ENCODE data around the gene TCFL5. TPM values are rescaled to one million over a fixed set of nuclear protein-coding genes. Genes with fewer than 3 reads are reported as not detected.

The TCFL5 gene
- 7.2 and 7.5 TPM in 2 replicates for total RNA-seq

DNA sequence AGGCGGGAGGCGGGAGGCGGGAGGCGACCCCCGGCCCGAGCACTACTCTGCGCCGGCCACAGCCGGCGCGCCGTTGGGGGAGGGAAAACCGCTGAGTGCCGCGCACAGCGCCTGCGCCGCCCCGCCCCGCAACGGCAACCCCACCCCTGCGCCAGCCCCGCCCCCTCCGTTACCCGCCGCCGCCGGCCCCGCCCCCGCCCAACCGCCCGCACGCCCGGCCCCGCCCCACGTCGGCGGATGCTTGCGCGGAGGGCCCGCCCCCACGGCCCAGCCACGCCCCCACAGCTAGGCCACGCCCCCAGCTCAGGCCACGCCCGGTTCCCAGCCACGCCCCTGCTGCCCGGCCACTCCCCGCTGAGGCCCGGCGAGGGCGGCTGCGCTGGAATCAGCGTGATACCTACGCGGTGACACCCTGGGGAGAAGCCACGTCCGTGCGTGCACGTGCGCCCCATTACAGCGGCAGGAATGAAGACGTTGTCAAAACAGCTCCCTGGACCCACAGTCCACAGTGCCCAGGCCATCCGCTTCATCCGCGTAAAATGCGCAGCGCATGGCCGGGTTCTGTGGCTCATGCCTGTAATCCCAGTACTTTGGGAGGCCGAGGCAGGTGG is at the start of gene TCFL5:
Gene TCFL5 (minus strand): TSS at position 97 of the 611 bp plus-strand sequence. CDS start 152 bp downstream, outside the sequence.
- intact Hi-C loops (cut with micrococcal nuclease): loop anchor here (1.0 kb wide), 1 partner anchor 76 kb away; the partner anchor contains the start of gene GID8

DNA sequence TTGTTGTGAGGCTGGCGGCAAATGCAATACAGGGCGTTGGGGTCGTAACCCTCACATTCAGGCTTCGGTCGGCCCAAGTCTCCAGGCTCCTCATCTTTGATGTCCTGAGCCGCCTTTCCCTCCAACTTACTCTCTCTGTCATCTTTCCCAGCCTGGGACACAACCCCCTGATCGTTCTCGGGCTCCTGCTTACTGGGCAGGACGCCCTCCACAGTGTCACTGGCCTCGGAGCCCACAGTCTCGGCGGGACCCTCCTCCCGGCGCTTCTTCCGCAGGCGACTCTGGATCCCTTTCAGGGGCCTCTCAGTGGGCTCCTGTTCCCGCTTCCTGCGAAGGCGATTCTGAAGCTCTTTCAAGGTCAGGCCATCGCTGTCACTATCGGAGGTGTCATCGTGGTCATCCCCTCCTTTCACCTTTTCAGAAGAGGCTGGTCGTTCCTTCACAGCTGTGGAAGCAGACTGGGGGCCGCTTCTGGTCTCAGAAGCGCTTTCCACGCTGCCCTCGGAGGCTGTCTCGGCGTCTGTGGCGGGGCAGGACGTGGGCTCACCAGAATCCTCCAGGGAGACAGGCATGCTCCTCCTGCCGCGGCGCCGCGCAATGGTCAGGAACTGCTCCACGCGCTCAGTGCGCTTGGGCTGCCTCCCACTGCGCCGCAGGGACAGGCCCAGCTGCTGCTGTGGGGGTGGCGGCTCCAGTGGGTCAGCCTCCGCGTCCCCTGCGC is 49.3 kb upstream of the TCFL5 start:
- intact Hi-C loops (cut with micrococcal nuclease): no loop called here

DNA sequence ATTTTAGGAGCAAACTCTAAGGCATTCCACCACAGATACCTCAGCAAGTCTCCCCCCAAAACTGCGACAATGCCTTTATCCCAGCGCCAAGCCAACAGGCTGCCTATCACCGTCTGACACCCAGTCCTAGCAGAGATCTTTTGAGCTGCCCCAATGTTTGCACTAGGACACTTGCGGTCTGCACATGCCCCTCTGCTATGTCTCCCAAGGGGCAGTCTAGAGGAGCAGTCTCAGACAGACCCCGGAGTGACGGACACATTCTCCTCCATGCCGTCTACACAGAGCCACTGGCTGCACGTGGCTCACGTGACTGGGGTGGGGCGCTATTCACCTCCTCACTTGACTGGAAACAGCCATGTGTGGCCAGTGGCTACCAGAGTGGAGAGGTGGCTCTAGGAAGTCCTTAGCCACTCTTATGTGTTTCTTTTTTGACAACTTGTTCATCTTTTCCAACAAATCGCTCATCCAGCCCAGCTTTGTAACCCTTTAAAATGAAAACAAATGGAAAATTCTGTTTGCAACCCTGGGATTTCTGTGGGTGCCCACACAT is 48.7 kb upstream of the TCFL5 start:
- intact Hi-C loops (cut with micrococcal nuclease): no loop called here

DNA sequence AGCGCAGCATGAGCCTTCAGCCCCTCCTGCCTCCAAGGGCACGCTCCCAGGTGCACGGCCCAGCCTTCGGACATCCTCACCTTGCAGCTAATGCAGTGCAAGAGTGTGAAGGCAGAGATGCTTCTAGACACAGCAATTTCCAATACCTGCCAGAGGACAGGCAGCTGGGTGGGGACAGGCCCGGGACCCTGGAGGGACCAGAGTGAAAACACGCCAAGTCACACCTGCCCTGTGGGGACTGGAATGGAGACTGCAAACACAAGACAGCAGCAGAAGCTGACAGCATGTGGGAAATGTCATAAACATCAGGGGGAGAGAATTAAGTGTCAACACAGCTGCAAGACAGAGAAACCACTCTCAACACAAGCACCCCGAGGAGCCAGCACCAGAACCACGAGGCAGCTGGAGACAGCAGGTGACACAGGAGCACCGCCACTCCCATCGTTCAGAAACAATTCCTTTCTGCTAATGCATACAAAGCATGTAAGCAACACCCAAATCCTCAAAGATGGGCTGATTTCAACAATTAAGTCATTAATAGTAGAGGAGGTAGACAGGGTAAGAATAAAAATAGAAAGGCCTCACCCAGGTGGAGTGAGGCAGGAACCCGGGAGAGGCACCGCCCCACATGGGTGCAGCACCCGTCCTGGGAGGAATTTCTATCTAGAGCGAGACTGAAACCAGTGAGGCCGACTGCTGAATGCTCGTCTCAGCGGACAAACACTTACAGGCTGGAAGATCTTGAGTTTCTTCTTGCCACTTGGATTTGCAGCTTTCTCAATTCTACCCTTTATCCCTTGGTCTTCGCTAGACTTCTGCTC is 47.6 kb upstream of the TCFL5 start:
- intact Hi-C loops (cut with micrococcal nuclease): no loop called here

DNA sequence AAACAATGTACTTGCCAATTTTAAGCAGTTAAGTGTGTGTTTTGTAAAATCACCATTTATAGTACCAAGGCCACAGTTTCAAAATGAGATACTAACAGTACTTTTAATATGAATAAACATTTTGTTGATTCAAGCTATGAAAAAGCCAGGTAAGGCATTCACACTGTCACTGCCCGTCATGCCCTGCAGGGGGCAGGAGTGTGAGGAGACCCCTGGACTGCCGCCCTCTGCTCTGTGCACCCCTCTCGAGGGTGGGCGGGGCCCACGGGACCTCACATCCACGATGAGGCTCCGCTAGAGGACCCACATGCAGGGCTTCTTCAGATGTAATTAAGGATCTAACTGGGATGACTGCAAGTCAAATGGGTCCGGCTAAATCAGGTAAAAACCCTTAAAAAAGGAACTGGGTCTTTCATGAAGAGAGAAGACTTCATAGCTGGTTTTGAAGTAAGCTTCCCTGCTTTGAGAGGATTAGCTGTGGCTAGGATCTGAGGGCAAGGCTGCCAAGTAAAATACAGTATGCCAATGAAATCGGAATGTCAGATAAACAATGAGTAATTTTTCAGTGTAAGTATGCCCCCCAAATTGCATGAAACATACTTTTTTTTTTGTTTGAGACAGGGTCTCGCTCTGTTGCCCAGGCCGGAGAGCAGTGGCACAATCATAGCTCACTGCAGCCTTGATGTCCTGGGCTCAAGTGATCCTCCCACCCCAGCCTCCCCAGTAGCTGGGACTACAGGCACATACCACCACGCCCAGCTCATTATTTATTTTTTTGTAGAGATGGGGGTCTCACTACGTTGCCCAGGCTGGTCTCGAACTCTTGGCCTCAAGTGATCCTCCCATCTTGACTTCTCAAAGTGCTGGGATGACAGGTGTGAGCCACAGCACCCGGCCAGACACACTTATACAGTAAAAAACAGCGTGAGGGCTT is 46.0 kb upstream of the TCFL5 start:
- intact Hi-C loops (cut with micrococcal nuclease): no loop called here

DNA sequence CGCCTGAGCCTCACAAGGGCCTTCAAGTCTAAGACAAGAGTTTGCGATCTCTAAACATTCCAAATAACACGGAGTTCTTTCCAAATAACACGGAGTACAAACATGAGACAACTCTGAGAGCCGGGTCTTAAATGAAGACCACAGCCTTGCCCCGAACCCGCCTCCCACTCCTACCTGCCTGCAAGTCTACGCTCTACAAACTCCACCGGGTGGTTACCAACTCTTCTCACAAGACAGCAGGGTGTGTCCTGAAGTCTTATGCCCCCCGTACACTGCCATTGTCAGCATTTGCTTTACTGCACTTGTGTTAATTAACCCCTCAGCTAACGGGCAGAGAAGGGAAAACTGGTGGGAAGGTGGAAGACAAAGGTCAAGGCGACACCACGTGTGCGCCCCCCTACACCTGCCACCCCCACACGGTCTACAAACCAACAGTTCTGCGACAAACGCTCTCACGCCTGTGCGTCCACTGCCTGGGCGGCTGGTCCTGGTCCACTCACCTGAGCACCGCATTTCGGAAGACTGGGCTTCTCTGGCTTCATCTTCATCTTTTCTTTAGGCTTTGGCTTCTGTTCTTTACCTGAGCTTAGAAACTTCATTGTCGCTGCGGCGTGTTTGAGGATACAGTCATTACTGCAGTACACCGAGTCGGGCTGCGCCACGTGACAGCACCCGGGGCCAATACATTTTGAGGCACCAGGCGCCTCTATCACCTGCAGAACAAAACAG is 45.2 kb upstream of the TCFL5 start:
- intact Hi-C loops (cut with micrococcal nuclease): no loop called here

DNA sequence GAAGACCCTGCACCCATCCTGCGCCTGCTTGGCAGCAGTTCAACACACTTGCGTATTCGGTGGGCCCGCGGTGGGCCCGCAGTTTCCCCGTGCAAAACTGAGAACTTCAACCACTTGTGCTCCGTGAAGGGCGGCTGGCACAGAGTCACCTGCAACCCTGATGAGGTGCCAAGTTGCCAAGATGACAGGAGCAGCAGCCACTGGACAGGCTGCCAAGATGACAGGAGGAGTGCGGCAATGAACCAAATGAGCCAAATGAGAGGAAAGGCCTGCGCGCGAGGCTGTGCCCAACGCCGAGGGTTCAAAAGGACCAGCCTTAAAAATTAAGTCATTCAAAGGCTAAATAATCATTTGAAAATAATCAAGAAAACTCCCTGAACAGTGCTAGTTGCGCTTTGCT is 44.6 kb upstream of the TCFL5 start:
- intact Hi-C loops (cut with micrococcal nuclease): no loop called here

DNA sequence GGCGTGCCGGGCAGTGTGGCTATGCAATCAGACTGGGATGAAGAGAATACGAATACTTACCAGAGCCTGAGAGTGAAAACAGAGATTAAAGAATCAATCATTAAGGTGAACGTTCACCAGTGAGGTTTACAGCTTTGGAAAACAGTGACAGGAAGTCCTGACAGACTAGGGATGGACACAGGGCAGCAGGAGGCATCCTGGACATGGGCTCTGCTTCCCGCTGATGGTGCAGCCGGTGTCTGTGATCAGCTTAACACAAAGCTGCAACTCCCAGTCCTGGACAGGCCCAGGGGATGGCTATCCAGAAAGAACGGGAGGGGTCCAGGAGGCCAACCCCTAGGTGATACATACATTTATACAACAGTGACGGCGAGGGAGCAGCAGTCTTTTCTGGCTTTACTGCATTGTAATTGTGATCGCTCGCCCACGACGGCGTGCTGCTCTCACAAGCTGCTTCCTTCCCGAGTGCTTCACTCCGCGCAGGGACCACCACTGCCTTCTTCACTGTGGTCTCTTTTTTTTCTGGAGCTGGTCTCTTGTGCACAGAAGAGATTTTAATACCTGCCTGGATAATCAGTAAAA is 44.0 kb upstream of the TCFL5 start:
- intact Hi-C loops (cut with micrococcal nuclease): no loop called here

DNA sequence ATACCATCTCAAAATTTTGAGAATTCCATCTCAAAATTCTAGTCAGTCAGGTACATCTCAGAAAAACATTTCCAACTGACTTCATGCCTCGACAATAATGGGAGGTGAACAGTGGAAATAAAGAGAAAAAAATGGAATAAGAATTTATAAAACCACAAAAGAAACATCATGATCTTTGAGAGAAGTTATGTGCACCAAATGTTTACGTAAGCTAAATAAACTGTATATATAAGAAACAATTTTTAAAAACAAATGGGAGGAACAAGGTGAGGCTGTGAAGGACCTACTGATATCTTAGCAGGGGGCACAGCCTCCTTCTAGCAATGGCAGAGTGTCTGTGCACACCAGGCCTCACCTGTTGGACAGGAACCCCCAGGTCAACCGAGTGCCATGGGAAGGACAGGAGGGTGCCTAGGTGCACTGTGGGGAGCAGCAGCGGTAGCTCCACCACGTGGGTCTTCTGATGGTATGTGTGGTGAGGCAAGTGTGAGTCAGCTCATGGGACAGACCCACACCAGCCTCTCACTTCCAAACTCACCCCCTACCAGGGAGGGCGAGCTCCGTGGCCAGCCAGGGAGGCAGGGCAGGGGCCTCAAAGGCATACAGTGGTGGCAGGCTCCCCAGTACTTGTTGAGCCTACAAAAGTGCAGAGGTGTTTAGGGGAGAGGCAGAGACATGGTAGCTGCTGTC is 41.4 kb upstream of the TCFL5 start:
- intact Hi-C loops (cut with micrococcal nuclease): loop anchor here (5.0 kb wide), 1 partner anchor 34 kb away; the partner anchor contains the start of gene GID8

DNA sequence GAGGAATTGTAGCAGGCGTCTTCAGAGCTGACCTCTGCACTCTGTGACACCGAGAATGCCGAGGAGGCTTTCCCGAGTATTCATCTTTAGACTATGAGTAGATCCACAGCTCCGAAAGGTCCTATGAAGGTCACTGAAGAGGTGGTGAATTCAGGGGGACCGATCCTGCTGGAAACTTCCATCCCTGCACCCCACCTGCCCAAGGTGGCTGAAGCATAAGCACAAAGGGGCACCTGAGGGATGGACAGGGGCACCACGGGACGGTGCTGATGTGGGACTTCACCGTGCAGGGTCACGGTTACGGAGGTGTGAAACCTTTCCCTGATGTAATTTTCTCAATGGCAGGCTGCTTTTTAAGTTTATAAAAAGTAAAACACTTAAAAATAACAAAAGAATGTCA is 40.3 kb upstream of the TCFL5 start:
- intact Hi-C loops (cut with micrococcal nuclease): loop anchor here (2.0 to 5.0 kb wide), 2 partner anchors 17 to 35 kb away; partner anchors contain the start of gene GID8

DNA sequence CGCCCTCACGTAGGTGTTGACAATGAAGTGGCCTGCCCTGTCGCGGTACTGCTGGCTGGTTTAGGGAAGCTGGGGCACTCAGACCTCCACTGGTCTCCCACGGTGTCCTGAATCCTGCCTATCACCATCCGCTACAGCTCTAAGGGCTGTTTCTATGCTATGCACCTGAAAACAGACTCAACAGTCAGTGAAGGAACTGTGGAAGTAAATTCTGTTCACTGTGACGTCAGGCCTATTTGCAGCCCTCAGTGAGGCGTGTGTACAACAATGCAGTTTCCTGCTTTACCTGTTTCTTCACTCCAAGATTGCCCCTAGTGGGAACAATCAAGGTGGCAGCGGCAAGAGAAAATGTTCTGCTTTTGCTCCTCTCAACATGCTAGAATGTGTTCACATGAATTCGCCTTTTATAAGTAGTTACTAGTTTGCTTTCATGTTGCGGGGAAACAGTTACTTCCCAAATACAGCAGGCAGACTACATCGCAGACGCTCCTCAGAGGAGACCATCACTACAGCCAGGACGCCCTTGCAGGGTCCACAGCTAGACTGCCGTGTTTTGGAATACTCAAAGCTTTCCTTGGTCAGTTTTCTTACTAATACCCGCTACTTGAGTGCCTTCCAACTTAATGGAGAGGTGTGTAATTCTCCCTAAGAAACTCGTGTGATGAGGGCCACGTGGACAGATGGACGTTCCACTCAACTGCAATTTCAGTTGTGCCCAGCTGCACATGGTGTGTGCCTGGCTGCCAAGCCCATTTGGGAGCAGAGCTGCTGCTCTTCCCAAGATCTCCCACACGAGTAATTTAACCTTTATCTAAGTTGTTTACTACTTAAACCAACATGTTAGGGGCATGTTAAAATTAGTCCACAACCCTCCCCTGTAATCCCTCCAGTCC is 39.3 kb upstream of the TCFL5 start:
- intact Hi-C loops (cut with micrococcal nuclease): loop anchor here (1.0 to 5.0 kb wide), 3 partner anchors 18 to 108 kb away; partner anchors contain the start of gene GID8

DNA sequence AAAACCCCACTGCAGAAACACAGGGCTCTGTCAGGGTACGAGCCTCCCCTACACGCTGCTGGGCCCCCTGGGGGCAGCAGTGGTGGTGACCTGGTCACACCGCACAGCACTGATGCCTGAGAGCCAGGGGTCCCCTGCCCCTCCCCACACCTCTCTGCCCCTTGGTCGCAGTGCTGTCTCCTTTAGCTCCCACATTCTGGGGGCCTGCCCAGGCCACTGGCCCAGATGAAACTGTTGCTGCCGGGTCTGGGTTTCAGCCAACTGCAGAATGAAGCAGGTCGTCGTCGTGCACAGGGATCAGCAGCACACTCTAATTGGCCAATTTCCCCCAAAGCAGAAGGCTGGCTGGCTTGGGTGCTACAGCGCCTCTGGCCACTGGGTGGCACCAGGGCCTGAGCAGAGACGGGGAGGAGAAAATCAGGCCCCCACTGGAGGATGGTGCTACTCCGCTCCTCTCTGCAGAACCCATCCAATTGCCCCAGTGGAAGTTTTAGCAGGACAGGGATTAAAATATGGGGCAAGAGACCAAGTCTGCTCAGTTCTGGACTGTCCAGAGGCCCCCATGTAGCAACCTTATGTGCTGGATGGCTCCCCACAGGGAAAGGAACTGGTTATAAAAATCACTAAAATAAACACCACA is 38.5 kb upstream of the TCFL5 start:
- intact Hi-C loops (cut with micrococcal nuclease): loop anchor here (1.0 to 5.0 kb wide), 3 partner anchors 19 to 109 kb away; partner anchors contain the start of gene GID8

DNA sequence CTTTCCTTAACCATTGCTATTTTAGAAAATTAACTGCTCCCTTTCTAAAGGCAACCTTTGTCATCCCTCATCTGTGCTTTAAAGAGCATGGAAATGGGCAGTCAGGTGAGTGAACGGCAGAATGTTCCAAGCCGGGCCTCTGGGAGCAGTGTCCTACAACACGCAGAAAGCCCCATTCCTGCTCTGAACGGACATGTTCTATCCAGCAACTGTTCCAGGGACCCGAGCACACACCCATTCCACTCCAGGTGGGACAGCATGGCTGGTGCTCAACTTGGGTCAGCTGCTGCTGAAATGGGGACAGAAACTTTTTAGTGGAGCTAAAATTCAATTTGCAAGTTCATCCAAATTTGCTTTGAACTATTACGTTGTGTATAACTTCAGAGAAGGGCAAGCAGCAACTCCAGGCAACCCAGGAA is 38.0 kb upstream of the TCFL5 start:
- intact Hi-C loops (cut with micrococcal nuclease): loop anchor here (1.0 to 5.0 kb wide), 3 partner anchors 19 to 110 kb away; partner anchors contain the start of gene GID8

DNA sequence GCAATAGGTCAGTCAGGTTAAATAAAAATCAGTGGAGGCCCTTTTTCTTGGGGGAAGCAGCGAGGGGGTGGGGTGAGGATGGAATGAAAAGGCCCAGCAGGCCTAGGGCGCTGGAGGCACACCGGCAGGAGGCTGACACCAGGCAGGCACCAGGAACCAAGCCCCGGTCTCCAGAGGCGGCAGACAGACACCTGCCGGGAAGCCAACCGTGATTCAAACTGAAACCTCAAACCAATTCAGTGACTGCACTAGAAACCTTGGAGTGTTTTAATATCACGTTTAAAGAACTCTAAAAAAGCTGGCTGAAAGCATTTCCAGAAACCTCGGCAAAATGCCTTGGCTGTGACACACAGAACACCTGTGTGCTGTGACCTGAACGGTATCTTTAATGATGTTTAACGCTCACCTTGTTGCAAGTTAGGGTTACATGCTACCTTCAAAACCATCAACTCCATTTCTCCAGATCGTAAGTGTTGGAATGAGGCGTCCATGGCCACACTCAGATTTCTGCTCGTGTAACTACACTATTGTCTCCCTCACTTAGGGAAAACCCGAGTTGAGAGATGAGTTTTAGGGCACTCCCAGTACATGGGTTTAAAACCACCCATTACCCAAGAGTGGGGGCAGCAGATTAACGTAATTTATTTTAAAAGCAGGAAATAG is 37.5 kb upstream of the TCFL5 start:
- intact Hi-C loops (cut with micrococcal nuclease): no loop called here

DNA sequence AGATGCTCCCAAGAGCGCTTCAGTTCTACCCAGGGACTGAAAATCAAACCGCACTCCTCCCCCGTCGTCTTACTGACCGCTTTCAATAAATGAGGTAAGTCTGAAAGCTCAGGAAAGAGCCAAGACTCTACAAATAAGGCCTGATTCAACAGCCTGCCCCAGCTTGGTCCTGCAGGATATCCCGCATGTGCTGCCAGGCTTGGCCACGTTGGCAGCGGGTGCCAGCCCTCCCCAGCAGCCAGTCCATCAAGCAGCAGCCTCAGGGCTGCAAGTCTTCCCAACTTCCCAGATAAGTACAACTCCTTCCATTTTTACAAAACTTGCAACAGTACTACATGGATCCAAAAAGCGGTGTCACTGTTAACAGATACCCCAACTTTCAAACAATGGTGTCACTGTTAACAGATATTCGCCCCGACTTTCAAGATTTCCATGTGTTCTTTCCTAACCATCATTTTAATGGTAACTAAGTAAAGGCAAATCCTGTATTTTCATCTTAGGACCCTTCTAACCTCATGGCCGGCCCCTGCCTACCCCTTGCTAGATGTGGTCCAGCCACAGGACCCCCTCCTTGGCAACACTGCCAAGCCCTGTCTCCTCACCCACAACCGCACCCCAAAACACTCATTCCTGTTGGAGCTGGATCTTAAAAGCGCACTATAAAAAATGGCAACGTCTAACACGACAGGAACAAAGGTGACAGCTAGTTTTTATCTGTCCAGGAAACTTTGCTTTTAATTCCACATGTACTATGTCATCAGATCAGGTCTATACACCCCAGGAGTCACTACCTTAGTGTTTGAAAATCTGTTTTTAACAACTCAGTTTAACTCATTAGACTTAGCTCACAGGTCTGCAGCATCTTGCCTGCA is 36.7 kb upstream of the TCFL5 start:
- intact Hi-C loops (cut with micrococcal nuclease): no loop called here

DNA sequence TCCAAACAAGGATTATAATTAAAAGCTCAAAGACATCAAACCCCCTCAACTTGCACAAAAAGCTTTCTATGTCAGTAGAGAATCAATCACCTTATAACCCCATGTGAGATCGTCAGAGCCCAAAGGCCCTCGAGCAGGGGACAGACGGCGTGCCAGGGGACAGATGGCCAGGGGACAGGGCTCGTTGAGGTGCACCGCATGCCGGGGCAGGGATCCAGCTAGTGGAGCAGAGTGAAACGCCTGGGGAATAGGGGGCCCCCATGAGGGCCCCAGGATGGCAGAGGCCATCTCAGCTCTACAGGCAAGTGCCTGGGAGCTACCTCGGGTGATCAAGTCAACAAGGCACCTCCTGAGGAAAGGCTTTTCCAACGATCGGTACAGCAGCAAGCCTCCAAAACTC is 36.0 kb upstream of the TCFL5 start:
- intact Hi-C loops (cut with micrococcal nuclease): no loop called here

All from T-helper 2 cell treated with Interferon-gamma antibody and Interleukin-4, amounts not matched to agents 100 ng/mL and 5 ng/mL, for 36 hours (primary cell).